GM12891 (cell line): ENCODE measurements around the gene ACTRT1.

Source experiments
- PAX5 ChIP-seq: IDR thresholded peaks from 2 replicates; pipeline ENCODE4 v1.6.1; 2011; ENCODE audit warnings: low read length, moderate library complexity, mild to moderate bottlenecking; ENCODE audit not compliant: insufficient read depth, severe bottlenecking
- POLR2A ChIP-seq: IDR thresholded peaks from 2 replicates; pipeline ENCODE4 v1.6.1; 2011; ENCODE audit warnings: low read depth, low read length, control low read depth
- POLR2AphosphoS5 ChIP-seq: IDR thresholded peaks from 2 replicates; pipeline ENCODE4 v1.6.1; 2011; ENCODE audit warnings: low read depth, low read length, control low read depth
- TAF1 ChIP-seq: IDR thresholded peaks from 2 replicates; pipeline ENCODE4 v1.6.1; 2011; ENCODE audit warnings: low read depth, low read length, control low read depth

DNA sequence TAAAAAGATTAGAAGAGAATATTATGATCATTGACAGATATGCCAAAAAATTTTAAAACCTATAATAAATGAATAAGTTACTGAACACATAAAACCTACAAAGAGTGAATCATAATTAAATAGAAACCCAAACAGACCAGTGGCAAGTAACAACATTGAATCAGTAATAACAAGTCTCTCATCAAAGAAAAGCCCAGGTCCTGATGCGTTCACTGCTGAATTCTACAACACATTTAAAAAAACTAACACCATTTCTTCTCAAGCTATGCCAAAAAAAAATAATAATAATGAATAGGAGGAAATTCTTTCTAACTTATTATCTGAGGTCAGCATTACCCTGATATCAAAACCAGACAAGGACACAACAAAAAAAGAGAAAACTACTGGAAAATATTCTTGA lies 30.6 kb downstream of the ACTRT1 start:
- TF ChIP-seq TAF1: no peak
- no peak for TF ChIP-seq POLR2AphosphoS5
- TF ChIP-seq POLR2A: no peak
- TF ChIP-seq PAX5: no peak
